Skin of body (tissue), 2 donors: Measurements from ENCODE around the gene RPS6KB2. TPM values are rescaled to one million over a fixed set of nuclear protein-coding genes. Genes with fewer than 3 reads are reported as not detected.

Source experiments
- DNase-seq: peaks from one replicate; lab custom pipeline; 2025; lab: John Stamatoyannopoulos, UW
- total RNA-seq: library from RNA; depleted of rRNA; stranded (reverse); fragments of >200 nt; gene quantifications from one replicate; pipeline ENCODE4 v1.2.3, GENCODE V29; 2014

RPS6KB2 gene
- total RNA-seq, 1 donor from 2014 or later = 39.8 TPM

DNA sequence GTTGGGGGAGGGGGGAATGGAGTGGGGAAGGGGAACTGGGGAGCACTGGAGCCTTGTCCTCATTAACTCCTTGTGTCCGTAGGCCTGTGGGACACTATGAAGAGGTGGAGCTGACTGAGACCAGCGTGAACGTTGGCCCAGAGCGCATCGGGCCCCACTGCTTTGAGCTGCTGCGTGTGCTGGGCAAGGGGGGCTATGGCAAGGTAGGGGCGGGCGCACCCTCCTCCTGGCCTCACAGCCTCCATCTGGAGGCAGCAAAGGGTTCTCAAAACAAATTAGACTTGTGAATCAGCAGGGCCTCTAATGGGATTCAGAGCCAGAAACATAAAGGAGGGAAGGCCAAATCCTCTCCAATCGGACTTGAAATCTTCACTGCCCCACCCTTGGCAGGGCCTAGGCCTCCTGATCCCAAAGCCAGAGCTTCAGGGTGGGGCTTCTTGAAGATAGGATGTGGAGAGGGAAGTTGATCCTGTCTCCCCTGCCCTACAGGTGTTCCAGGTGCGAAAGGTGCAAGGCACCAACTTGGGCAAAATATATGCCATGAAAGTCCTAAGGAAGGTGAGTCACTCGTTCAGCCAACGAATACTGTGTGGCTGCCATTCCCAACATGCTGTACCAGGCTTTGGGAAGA, 859 bp downstream of the RPS6KB2 start:
- DNase-seq = no peak

DNA sequence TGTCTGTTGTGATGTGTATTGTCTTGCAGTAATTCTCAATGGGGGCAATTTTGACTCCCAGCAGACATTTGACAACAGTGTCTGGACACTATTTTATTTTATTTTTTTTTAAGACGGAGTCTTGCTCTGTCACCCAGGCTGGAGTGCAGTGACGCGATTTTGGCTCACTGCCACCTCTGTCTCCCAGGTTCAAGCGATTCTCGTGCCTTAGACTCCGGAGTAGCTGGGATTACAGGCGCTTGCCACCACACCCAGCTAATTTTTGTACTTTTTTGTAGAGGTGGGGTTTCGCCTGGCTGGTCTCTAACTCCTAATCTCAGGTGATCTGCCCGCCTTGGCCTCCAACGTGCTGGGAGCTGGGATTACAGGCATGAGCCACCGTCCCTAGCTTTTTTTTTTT, 1.4 kb downstream of the RPS6KB2 start:
- DNase-seq = no peak

DNA sequence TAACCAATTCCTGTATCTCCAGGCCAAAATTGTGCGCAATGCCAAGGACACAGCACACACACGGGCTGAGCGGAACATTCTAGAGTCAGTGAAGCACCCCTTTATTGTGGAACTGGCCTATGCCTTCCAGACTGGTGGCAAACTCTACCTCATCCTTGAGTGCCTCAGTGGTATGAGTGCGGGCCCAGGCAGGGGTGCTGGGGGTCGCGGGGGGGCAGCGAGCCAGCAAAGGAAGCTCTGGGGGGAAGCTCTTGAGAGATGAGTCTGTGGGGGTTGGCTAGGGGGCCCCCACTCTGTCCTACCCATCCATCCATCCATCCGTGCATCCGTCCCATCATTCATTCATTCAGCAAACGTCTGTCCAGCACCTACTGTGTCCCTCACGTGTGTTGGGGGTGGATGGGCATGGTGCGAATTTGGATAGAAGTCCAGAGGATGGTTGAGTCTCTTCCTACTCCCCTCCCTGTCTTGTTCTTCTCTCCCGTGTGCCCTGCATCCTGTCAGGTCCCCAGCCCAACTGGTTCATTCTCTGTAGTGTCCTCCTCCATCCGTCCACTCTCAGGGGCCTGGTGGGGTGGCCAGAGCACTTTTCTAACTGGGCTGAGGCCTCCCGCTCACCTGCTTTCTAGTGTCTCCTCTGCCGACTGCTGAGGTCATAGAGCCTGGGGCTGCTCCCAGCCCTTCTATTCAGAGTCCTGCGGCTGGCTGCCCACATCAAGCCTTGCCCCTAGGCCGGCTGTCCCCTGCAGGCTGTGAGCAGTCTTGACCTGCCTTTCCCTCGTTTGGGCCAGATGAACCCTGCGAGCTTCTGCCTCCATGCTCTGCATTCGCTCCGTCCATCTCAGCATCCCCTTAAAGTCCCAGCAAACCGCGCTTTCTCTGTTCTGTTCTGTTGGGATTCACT, 3.3 kb downstream of the RPS6KB2 start:
- no peak for DNase-seq

DNA sequence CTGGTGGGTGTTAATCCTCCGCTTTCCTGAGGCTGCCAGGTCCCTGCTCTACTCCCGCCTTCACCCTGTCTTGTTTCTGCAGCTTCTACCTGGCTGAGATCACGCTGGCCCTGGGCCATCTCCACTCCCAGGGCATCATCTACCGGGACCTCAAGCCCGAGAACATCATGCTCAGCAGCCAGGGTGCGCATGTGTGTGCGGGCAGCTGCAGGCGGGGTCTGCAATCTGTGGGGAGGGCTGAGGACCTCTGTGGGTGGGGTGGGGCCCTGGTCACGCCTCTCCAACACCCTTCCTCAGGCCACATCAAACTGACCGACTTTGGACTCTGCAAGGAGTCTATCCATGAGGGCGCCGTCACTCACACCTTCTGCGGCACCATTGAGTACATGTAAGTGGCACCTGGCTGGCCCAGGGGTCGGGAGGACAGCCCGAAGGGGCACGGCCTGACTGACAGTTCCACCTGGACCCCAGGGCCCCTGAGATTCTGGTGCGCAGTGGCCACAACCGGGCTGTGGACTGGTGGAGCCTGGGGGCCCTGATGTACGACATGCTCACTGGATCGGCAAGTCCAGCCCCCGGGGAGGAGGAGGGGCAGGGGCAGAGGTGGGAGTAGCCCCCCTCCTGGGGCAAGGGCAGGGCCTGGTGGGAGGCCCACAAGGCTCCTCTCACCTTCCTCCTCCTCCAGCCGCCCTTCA, 4.5 kb downstream of the RPS6KB2 start:
- no peak for DNase-seq

DNA sequence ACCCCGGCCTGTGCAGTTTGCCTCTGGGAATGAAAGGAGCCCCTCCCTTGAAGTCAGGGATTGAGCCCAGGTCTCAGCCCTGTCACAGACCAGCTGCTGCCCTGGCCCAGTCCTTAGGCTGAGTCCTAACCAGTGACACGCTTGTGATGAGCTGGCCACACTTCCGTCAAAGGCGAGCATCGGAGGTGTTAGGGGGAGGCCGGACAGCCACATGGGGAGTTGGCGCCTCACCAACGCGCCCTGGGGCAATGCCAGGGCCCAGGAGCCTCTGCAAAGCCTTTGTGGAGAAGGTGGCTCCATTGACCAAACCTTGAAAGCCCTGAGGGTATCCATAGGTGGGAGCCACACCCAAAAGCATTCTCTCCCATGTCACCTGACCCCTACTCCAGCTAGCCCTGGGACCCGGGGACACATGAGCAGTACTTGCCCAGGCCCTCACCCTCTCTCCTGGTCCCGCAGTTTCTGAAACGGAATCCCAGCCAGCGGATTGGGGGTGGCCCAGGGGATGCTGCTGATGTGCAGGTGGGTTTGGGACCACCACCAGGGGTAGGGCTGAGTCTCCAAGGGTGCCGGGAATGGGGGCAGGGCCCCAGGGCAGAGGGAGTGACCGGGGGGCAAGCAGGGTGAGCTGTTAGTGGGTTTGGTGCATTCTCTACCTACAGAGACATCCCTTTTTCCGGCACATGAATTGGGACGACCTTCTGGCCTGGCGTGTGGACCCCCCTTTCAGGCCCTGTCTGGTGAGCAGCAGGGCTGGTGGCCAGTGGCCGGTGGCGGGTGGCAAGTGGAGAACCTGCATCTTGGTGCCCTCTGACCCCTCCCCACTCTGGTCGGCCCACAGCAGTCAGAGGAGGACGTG, 5.5 kb downstream of the RPS6KB2 start:
- no peak for DNase-seq

DNA sequence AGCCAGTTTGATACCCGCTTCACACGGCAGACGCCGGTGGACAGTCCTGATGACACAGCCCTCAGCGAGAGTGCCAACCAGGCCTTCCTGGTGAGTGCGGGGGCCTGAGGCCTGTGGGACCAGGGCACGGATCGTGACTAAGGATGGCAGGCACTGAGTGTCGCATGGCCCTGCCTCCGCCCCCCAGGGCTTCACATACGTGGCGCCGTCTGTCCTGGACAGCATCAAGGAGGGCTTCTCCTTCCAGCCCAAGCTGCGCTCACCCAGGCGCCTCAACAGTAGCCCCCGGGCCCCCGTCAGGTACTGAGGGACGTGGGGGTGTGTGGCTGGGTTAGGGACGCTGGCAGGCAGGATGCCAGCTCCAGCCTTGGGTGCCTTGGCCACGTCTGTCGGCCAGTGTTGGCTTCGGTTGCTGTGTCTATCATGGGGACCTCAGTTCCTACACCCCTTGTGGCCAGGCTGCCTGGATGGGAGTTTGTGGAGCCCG, 6.1 kb downstream of the RPS6KB2 start:
- DNase-seq = no peak

DNA sequence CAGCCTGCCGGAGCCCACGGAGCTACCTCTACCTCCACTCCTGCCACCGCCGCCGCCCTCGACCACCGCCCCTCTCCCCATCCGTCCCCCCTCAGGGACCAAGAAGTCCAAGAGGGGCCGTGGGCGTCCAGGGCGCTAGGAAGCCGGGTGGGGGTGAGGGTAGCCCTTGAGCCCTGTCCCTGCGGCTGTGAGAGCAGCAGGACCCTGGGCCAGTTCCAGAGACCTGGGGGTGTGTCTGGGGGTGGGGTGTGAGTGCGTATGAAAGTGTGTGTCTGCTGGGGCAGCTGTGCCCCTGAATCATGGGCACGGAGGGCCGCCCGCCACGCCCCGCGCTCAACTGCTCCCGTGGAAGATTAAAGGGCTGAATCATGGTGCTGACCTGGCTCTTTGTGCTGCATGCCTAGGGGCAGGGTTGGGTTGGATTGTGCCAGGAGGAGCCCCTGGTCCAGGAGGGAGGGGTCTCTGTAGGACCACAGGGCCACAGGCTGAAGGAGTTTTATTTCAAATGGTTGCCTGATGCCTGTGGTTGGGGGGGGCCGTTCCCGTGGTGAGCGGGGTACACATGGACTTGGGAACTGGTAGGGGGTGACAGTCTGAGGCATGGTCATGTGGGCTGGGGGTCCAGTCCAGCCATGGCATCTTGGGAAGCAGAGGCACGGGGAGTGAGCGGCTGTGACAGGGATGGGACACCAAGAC, 6.9 kb downstream of the RPS6KB2 start:
- no peak for DNase-seq

DNA sequence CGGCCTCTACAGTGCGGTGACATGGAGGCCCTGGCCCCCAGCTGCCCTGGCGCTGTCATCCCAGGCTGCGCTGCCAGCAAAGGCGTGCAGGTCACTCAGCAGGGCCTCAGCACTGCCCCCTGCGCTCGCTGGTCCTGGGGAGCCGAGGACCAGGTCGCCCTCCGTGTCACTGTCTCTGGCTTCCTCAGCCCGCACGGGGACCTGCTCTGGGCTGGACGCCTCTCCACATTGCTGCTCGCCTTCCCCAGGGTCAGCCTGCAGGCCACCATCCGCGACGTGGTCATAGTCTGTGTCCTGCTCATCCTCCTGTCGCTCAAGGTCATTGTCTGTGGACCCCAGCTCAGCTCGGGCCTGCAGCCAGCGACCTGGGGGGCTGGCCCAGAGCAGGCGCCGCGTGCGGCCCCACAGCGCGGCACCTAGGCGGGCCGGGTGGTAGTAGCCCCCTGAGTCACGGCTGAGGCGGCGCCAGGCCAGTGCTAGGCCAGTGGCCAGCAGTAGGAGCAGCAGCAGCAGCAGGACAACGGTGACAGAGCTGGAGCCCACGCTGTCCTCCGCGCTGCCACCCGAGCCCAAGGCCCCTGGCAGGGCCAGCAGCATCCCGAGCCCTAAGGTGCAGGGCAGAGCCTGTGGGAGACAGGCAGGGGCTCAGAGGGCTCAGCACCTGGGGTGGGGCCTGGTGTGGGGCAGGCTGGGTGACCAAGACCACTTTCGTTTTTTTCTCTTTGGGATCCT, 7.6 kb downstream of the RPS6KB2 start:
- DNase-seq = no peak

DNA sequence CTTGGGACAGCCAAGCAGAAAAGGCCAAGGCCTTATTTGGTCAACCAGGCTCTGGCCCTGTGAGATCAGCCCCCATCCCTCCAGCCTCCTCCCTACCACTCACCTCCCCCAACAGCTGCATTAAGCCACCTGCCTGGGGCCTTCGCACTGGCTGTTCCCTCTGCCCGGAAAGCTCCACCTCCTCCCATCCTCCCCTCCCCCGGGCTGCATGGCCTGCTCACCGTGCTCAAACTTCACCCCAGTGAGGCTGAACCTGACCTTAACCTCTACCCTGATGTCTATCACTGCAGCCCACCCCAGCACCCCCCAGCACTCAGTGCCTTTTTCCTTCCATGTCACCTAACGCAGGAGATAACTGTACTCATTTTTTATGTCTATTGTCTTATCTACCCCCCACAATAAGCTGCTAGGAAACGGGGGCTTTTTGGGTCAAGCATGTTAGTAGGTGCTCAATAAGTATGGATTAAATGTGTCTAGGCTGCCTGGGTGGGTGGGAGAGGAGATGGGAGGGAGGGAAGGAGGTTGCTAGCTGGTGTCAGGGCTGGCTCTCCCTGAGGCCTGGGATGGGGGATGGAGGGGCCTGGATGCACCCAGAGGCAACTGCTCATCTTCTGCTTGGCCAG, 8.3 kb downstream of the RPS6KB2 start:
- DNase-seq = no peak

DNA sequence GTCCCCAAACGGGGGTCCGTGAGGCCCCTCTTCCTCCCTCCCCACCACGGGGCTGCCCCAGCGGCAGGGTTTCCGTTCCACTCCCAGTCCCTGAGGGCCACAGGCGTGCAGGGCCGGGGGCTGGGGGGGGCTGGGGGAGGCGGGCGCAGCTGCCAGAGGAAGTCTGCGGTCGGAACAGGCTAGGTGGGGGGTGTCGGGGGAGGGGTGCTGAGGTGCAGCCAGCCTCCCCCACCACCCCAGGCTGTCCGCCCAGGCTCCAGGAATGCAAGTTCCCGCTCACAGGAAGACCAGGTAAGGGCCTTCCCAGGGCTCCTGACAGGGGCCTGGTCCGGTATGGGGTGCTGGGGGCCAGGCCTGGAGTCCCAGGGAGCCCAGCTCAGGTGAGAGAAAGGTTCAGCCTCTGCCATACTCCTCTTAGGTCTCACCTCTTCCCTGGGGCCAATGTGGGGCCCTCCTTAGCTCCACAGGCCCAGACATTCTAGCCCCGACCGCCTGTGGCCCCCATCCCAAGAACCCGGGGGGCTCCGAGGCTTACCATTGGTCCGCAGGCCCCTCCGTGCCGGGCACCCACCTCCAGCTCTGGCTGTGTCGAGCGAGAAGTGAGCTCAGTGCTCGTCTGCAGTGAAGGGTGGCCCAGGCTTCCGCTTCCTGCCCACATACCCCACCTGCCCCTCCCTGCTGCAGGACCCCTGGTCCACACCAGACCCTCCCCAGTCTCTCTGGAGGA, 9.0 kb downstream of the RPS6KB2 start, which contains the start of gene PTPRCAP:
PTPRCAP (minus strand) TSS at position 601 of the 727 bp plus-strand sequence; CDS start at position 538, 63 bp downstream.
- no peak for DNase-seq

DNA sequence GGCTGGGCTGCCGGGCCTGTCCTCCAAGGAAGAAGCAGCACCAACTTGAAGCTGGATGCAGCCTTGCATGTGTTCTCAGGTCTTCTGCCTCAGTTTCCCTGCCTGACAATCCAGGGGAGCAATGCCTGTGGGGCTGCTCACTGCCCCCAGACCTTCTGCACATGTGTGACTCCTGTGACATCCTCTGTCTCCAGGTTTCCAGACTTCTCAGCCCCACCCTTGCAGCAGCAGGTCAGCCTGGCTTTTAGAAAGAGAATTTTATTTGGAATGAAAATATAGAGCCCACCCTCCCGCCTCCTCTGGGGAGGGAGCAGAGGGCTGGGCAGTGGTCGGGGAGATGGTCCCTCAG, 9.5 kb downstream of the RPS6KB2 start:
- DNase-seq = no peak

DNA sequence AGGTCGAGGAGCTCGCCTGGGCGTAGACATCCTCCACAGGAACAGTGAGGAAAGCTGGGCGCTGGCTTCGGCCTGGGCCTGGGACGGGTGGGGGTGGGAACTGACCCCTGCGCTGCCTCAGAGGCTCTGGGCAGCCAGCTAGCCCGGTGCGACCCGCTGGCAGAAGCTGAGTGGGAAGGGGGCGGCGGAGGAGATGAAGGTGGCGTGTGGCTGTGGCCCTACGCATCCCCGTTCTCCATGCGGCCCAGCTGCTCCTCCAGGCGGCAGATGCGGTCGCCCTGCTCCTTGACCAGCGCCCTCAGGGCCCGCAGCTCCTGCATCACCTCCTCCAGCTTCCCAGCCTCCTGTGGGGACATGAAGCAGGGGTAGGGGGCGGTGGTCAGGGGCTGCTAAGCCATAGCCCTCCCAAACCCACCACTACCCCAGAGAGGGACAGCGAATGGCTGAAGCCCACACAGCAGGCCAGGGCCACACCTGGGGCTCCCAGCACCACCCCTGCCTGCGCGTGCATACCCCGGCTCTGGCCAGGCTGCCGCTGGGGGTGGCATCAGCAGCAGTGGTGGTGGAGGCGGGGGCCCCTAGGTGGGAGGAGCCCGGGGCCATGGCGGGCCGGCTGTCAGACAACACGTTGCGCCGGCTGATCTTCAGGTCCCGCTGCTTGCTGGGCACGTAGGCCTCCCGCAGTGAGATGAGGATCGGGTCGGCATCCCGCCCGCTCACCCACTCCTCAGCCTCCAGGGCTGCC, 10.0 kb downstream of the RPS6KB2 start:
- no peak for DNase-seq

DNA sequence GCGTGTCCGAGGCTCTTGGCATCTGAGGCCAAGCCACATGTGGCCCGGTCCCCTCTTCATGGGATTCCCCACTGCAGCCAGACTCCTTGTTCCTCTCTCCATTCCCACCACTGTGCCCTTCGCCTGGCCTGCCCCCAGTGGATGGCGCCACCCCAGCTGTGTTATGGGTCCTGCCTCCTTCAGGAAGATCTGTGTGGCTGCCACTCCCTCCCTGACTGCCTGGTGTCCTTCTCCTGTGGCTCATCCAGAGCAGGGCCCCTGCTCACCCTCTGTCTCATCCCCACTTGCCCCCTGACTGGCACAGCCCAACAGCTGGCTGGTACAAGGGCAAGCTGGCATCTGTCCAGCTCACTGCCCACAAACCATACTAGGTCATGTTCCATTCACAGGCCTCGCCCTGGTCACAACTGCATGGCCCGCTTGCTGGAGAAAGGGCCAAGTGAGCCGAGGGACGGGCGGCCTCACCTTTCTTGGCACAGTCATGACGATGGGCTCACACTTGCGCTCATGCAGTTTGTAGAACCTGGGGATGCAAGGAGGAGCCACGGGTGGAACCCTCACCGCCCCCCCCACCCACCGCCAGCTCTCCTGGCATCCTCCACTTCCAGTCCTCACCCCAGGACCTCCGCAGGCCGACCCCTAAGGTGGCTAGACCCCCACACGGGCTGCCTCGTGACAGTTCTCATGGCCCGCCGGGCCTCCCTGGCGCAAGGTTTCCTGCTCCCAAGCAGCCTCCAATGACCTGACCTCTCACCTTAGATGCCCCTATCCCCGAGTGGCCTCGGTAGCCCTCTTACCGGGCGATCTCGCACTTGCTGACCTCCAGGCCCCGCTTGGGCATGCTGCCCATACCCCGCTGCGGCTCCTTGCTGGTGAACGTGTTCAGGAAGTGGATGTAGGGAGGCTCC, 11.3 kb downstream of the RPS6KB2 start:
- no peak for DNase-seq

DNA sequence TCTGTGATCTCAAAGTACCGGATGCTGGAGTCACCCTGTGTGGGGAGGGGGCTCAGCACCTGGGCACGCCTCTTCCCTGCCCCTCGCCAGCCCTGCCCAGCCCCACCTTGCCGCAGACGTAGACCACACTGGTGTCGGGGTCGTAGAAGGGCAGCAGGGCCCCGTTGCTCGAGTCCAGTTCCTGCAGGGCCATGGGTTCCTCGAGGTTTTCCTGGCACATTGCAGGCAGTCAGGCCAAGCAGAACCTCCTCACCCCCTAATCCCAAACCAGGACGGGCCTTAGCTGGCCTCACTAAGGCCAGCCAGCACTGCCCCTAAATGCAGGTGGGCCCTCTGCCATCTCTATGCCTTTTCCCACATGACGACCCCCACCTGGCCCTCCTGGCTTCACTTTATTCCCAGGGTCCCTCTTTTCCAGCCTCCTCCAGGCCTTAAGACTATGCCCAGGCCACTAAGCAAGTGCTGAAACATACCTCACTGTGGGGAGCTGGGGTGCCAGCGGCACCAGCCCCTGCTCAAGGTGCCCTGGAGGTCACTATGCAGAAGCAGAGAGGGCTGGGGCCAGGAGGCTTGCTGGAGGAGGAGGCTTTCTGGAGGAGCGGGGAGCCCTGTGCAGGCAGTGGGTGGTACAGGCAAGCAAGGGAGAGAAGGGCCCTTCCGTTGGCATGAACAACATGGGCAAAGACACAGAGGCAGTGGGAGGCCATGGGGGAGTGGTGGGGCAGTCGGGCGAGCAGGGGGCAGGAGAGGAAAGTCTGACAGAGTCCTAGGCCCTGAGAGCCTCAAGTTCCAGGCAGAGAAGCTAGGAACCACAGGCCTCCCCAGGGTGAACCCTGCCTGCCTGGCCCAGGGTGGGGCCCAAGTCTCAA, 12.2 kb downstream of the RPS6KB2 start:
- no peak for DNase-seq

DNA sequence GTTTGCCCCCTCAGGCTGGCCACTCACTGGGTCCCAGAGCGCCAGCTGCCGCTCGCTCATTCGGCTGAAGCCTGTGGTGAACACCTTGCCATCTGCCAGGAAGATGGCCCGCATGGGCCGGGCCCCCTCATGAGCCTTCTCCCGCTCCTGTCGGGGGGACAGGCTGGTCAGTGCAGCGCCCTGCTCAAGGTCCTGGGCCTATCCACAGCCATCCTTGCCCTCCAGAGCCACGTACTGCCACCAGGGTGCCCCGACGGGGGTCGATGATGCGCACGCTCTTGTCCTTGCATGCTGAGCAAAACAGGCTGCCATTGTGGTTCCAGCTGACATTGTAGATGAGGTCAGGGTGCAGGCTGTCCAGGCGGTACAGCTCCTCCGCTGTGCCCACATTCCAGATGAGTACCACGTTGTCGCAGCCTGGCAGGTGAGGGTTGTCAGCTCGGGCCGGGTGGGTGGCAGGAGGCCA, 12.8 kb downstream of the RPS6KB2 start:
- DNase-seq = no peak
